Fibroblast of skin of back (primary cell): ENCODE results near the gene ALDH1A1. TPM values are rescaled to one million over a fixed set of nuclear protein-coding genes. Genes with fewer than 3 reads are reported as not detected.
A peak's percentile ranks its signal among the peaks of the same experiment; 100 is the strongest.

Source experiments
- DNase-seq: peaks from one replicate; pipeline ENCODE4 v3.0.0-alpha.2; 2013
- polyA plus RNA-seq, 2 experiments: library from polyadenylated mRNA; unstranded; fragments of 120-200 nt; gene quantifications; one replicate each; pipeline ENCODE4 v1.2.1, GENCODE V29; 2013; ENCODE audit not compliant: insufficient read length in 2 of 2

The ALDH1A1 gene
- polyA plus RNA-seq (2013, experiment 1 of 2; ENCODE audit: insufficient read length) = 0.13 TPM
- 0.30 TPM for polyA plus RNA-seq (2013, experiment 2 of 2; ENCODE audit: insufficient read length)

- no peak for DNase-seq
Observed at GRCh38 chr9:72952914-72953313, at the start of gene ALDH1A1. ALDH1A1 (minus strand) TSS chr9:72953053; CDS start chr9:72953000, 53 bp downstream.

- no peak for DNase-seq
Observed at GRCh38 chr9:73001860-73002259, 49.0 kb upstream of the ALDH1A1 start.

- no peak for DNase-seq
Observed at GRCh38 chr9:72998363-72998762, 45.5 kb upstream of the ALDH1A1 start.

DNA sequence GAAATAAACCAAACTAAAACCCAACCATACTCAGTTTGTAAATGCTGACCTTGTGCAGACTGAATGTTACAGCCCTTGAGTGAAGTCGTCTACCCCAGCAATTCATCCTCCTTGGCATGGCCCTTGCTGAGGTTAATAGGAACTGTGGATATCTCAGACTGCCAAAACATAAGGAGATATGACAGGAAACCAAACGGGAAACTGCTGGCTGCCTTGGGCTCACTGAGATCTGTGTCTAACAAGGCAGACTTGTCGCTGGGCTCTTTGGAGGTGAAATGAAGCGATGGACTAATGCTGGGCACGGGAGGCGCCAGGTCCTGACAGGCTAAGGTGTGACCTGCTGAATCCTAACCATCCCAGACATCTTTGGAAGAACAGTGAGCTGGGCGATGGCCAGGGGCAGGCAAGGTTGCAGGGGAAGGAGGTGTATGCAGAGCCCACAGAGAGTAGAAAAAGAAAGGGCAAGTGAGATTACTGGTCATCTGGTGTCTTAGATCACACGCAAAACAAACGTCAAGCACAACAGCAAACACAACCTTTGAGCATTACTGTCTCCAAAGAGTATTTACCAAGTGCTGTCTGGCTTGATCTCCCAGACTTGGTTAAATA, 44.6 kb upstream of the ALDH1A1 start:
- no peak for DNase-seq

- DNase-seq = no peak
Observed at GRCh38 chr9:72996684-72997314, 43.9 kb upstream of the ALDH1A1 start.

- peak; percentile 48 for DNase-seq
Observed at GRCh38 chr9:72996114-72996513, 43.3 kb upstream of the ALDH1A1 start.

DNA sequence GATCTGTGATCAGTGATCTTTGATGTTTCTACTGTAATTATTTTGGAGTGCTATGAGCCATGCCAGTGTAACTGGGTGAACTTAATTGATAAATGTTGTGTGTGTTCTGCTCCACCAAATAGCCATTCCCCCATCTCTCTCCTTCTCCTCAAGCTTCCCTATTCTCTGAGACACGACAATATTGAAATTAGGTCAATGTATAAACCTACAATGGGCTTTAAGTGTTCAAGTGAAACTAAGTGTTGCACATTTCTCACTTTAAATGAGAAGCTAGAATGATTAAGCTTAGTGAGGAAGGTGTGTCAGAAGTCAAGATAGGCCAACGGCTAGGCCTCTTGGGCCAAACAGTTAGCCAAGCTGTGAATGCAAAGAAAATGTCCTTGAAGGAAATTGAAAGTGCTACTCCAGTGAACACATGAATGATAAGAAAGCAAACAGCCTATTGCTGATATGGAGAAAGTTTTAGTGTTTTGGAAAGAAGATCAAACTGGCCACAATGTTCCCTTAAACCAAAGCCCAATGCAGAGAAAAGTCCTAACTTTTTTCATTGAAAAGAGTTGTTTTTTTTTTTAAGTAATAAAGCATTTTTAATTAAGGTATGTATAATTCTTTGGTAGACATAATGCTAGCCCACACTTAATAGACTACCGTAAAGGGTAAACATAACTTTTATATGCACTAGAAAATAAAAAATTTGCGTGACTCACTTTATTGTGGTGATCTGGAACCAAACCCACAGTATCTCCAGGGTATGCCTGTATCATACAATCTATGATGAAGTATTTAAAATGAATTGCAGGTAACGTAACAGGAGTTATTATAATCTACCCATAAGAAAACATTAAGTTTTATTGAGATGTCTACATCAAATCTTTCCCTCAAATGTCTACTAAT, 42.5 kb upstream of the ALDH1A1 start:
- DNase-seq = no peak

DNA sequence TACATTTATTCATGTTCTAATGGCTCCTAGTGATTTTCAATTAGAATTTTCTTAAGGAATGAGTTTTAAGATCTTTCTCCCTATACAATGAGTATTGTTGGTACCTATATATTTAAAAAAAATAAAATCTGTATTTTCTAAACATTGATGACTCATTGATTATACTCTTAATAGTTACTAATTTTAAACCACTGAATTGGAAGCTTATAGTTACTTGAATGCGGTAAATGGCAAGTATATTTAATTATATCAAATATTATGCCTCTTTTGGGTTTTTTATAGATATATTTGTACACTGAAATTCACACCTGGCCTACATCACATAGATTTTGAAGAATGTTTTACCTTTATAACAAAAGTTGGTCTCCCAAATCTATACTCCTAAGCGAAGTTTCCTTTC, 38.9 kb upstream of the ALDH1A1 start:
- no peak for DNase-seq

GRCh38 chr9:72990397-72991182, 37.7 kb upstream of the ALDH1A1 start:
- DNase-seq = no peak

- no peak for DNase-seq
Observed at GRCh38 chr9:72986522-72987116, 33.8 kb upstream of the ALDH1A1 start.

DNA sequence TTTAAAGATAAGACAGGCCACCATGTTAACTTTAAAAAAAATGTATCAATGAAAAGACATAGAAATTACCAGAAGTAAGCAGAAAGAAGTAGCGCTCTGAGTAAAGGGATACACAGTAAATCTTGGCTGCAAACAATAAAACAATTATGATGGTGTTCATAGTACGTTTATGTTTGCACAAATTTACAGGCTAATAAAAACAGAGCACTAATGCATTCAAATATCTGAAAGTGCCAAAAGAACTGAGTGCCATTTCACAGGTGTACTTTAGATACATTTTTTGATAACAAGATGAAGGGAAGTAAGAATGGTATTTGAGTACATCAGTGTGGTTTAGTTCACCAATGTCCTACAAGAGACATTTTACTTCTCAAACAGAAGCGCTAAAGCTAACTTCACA, 32.9 kb upstream of the ALDH1A1 start:
- DNase-seq = no peak

DNA sequence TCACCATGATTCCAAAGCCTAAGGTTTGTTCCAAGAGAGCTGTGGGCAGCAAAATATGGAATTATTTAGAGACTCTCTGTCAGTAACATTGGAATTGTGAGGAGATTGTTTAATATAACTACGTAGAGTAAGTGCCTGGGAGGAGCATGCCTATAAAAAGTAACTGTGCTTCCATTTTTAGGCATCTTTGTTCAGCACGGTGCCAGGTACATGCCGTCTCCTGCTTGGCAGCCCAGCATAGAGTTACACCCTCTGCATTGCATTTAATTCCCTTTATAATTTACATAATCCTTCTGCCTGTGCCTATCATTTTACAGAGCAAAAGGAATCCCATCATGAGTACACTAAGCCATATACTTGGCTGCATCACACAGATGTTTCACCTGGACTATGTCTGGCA, 32.1 kb upstream of the ALDH1A1 start:
- DNase-seq = no peak

GRCh38 chr9:72984226-72984947, 31.5 kb upstream of the ALDH1A1 start:
- DNase-seq = no peak

DNA sequence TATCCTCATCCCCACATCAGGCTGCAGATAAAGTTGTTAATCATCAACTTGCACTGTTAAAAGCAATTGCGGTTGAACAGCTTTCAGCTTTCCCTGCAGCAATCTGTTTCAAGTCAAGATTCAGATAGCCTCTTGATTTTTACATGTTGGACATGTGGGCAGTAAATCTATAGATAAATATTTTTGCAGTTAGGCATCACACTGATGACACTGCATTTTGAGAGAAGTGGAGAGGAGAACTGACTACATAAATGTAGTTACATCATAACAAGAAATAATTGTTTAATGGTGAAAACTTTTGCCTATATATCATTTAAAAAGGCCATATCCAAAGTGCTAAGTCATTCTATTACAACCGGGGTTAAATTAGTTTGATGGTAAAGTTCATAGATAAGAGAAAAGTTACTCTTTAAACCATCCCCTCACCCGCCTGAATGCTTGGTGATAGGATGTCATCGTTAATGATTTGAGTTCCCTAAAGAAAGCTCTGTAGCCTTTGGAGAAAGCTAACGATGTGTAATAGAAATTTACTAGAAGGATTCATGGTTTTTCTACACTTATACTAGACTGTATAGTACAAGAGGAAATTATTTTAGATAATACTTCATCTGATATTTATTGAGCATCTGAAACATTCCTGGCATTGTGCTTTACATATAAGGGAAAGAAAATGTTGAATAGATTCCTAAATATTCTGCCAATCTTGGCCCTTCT, 30.8 kb upstream of the ALDH1A1 start:
- DNase-seq = peak; percentile 24

DNA sequence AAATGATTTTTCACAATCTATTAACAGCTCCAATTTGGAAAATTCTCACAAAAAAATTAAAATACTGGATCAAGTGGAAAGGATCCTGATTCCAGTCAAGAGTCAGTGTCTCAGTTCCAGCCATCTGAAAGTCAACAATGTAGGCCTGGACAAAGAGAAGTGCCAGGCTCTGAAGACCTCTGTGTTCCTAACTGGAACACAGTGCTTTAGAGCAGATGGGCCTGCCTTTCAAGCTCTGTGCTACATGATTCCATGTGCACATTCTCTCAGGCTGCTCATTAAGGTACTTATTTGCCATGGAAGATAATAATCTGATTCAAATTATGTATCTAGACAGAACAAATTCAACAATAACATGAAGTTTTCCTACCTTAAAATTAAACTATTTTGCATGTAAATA, 30.2 kb upstream of the ALDH1A1 start:
- no peak for DNase-seq

- no peak for DNase-seq
Observed at GRCh38 chr9:72982146-72982799, 29.4 kb upstream of the ALDH1A1 start.

DNA sequence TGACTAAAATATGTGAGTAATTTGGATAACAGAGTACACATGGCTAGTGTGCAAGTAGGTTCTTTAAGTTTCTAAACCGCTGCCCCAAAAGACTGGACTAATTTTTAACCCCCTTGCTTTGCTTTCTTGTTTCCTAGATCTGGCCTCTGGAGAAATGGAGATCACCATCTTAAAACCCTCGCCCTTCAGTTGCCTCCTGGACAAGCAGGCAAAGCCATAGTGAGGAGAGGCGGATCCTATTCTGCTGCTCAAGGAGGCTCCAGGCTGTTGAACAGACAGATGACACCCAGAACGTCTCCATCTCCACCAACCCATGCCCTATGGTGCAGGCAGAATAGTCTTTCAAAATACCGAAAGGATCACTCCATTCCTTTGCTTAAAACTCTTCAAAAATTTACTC, 28.6 kb upstream of the ALDH1A1 start:
- no peak for DNase-seq

DNA sequence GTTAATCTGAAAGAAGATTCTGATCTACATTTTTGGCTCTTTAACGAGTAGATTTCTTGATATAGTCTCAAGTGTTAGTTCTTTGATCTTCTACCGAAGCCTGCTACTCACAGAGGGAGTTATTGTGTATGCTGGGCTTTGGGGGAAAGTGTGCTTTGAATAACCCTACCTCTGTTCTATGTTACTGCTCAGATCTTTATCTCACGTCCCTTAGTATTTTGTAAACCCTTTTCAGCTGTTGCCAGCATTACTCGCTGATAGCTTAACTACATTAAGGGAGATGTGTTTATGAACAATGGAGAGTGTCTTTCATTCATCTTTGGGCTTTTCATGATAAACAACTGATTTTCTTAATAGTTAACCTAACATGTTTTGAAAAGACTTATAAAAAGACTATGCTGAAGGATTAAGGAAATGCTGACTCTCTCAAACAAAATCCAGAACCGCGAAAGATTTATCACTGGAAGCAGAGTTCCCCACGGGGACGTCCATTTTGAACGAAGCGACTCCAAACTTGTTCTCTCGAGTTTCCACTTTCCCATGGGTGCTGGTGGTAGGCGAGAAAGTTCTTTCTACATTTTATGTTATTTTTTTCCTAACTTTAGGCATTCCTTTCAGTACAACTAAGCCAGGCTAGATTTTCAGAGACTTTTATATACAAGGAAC, 27.9 kb upstream of the ALDH1A1 start:
- no peak for DNase-seq

- no peak for DNase-seq
Observed at GRCh38 chr9:72980183-72980582, 27.3 kb upstream of the ALDH1A1 start.
